Tongue (tissue), 2 donors: ENCODE results near the gene OOSP1. TPM values are rescaled to one million over a fixed set of nuclear protein-coding genes. Genes with fewer than 3 reads are reported as not detected.
"Not testable (repeated sequence)": the region's sequence is repeated elsewhere in the genome, so short reads cannot be mapped to it uniquely, and the experiment has no call there.

Source experiments
- DNase-seq: peaks from one replicate; pipeline ENCODE4 v3.0.0-alpha.2; 2015
- total RNA-seq: library from RNA; depleted of rRNA; stranded (reverse); fragments of >200 nt; gene quantifications from one replicate; pipeline ENCODE4 v1.2.3, GENCODE V29; 2014

Gene OOSP1
- not detected for total RNA-seq

GRCh38 chr11:59938132-59938531 lies at the start of gene OOSP1:
OOSP1 (plus strand) TSS chr11:59938432; CDS start chr11:59938455, 23 bp downstream.
- DNase-seq = no peak

- no peak for DNase-seq
Measured at GRCh38 chr11:59891781-59892181, 46.5 kb upstream of the OOSP1 start.

- DNase-seq = no peak
Measured at GRCh38 chr11:59894616-59895015, 43.6 kb upstream of the OOSP1 start.

GRCh38 chr11:59898046-59898445 lies 40.2 kb upstream of the OOSP1 start:
- DNase-seq = no peak

- DNase-seq = no peak
Measured at GRCh38 chr11:59898650-59899049, 39.6 kb upstream of the OOSP1 start.

GRCh38 chr11:59899532-59899931 lies 38.7 kb upstream of the OOSP1 start:
- DNase-seq = no peak

GRCh38 chr11:59900366-59901126 lies 37.7 kb upstream of the OOSP1 start:
- no peak for DNase-seq

GRCh38 chr11:59901306-59901705 lies 36.9 kb upstream of the OOSP1 start:
- DNase-seq = peak; percentile 5

GRCh38 chr11:59903569-59903968 lies 34.7 kb upstream of the OOSP1 start:
- not testable (repeated sequence) for DNase-seq

GRCh38 chr11:59918480-59918879 lies 19.8 kb upstream of the OOSP1 start:
- DNase-seq = no peak

GRCh38 chr11:59918987-59919589 lies 19.1 kb upstream of the OOSP1 start:
- peak; percentile 4 for DNase-seq

GRCh38 chr11:59923813-59924212 lies 14.4 kb upstream of the OOSP1 start:
- DNase-seq = no peak

GRCh38 chr11:59931688-59932087 lies 6.5 kb upstream of the OOSP1 start:
- DNase-seq = no peak

- no peak for DNase-seq
Measured at GRCh38 chr11:59938718-59939117, 486 bp downstream of the OOSP1 start.

- DNase-seq = no peak
Measured at GRCh38 chr11:59939482-59939881, 1.2 kb downstream of the OOSP1 start.

- no peak for DNase-seq
Measured at GRCh38 chr11:59941091-59941490, 2.9 kb downstream of the OOSP1 start.

GRCh38 chr11:59943997-59944714 lies 5.9 kb downstream of the OOSP1 start:
- DNase-seq = no peak

- DNase-seq = no peak
Measured at GRCh38 chr11:59944720-59945119, 6.5 kb downstream of the OOSP1 start.

GRCh38 chr11:59953463-59954218 lies 15.4 kb downstream of the OOSP1 start:
- no peak for DNase-seq

GRCh38 chr11:59954219-59954847 lies 16.1 kb downstream of the OOSP1 start:
- DNase-seq = no peak

- no peak for DNase-seq
Measured at GRCh38 chr11:59957094-59957493, 18.9 kb downstream of the OOSP1 start.
